Lung (tissue), 12 donors: ENCODE data around the gene PTBP3. TPM values are rescaled to one million over a fixed set of nuclear protein-coding genes. Genes with fewer than 3 reads are reported as not detected.
A peak's percentile ranks its signal among the peaks of the same experiment; 100 is the strongest.

Source experiments
- ATAC-seq: fragments of 200-7000 bp; cut with Tn5 transposase; one replicate; pipeline ENCODE4 v1.9.1; 2020; ENCODE audit warnings: moderate number of reproducible peaks; ENCODE audit not compliant: insufficient read depth, low FRiP score
- DNase-seq, 3 donors: peaks; one replicate each; pipeline ENCODE4 v3.0.0-alpha.2; 2013 to 2017
- H3K27ac ChIP-seq, 2 donors: one replicate each; pipeline ENCODE4 v1.5.1; 2013; ENCODE audit warnings: mild to moderate bottlenecking in 2 of 2, moderate library complexity in 2 of 2, control low read depth in 1 of 2, inconsistent platforms in 1 of 2, low read depth in 1 of 2, low read length in 1 of 2
- H3K27me3 ChIP-seq, 3 donors: one replicate each; pipeline ENCODE4 v1.5.1; 2013; ENCODE audit warnings: low read length in 2 of 3; ENCODE audit not compliant: control insufficient read depth in 3 of 3, insufficient read depth in 3 of 3
- H3K36me3 ChIP-seq, 4 donors: one replicate each; pipeline ENCODE4 v1.5.1; 2013; ENCODE audit warnings: low read length in 4 of 4, mild to moderate bottlenecking in 1 of 4, moderate library complexity in 1 of 4; ENCODE audit not compliant: control insufficient read depth in 4 of 4, insufficient read depth in 4 of 4
- H3K4me1 ChIP-seq, 5 donors: one replicate each; pipeline ENCODE4 v1.5.1; 2013; ENCODE audit warnings: low read length in 5 of 5, mild to moderate bottlenecking in 2 of 5, moderate library complexity in 1 of 5; ENCODE audit not compliant: control insufficient read depth in 5 of 5, insufficient read depth in 5 of 5
- H3K4me3 ChIP-seq: one replicate; pipeline ENCODE4 v1.5.1; 2013; ENCODE audit warnings: mild to moderate bottlenecking, control low read depth, moderate library complexity
- H3K9ac ChIP-seq, 2 donors: one replicate each; pipeline ENCODE4 v1.5.1; 2013; ENCODE audit warnings: low read length in 2 of 2, control low read depth in 1 of 2; ENCODE audit not compliant: insufficient read depth in 1 of 2
- H3K9me3 ChIP-seq, 4 donors: one replicate each; pipeline ENCODE4 v1.5.1; 2013; ENCODE audit warnings: low read length in 3 of 4, mild to moderate bottlenecking in 1 of 4, moderate library complexity in 1 of 4; ENCODE audit not compliant: control insufficient read depth in 4 of 4, insufficient read depth in 3 of 4
- CTCF ChIP-seq: IDR thresholded peaks from 2 replicates; pipeline ENCODE4 v1.5.1; 2012; ENCODE audit warnings: mild to moderate bottlenecking; ENCODE audit errors: control extremely low read depth, extremely low read depth
- WGBS, 2 donors: extraction: QIAGEN DNeasy Blood & Tissue Kit; methylation state at CpG; one replicate each; pipeline ENCODE4 v1.1.7; 2013; 5-methylcytosine and 5-hydroxymethylcytosine counted together
- polyA plus RNA-seq, 2 donors: library from polyadenylated mRNA; stranded (reverse); fragments of 200-250 nt; gene quantifications; one replicate each; pipeline ENCODE4 v1.2.1, GENCODE V29; 2013
- total RNA-seq, 2 donors: library from RNA; depleted of rRNA in 1 of 2; stranded (reverse); fragments of >200 nt in 1 of 2; gene quantifications; one replicate each; pipeline ENCODE4 v1.2.1, GENCODE V29; 2014 to 2021
- donor health status: control.
- donor health status: control.
- donor health status: Bipolar disorder and iron deficiency.
- donor health status: healthy.
- donor health status: DM: yes; HTN: yes; CAD: no.

The PTBP3 gene
- total and polyA plus RNA-seq, 4 donors = 12.4 to 75.1 (median 46.8) TPM

- Histone ChIP-seq H3K9ac (no peak overlapping the region), H3K27me3 (no peaks in the 10 kb centered on the region), H3K27ac (no peak overlapping the region), H3K36me3 (peaks cover 0 to 1% (median 0%) of the 10 kb centered on the region in 4 donors), H3K4me1 (no peaks in the 10 kb centered on the region), H3K9me3 (no peaks in the 10 kb centered on the region), H3K4me3 (no peak overlapping the region)
- ATAC-seq (no peak), DNase-seq (no peak)
- 57 to 98% methylated on average over 3 of the region's 3 CpGs for WGBS, 2 donors
- TF ChIP-seq CTCF = no peak
Measured at GRCh38 chr9:112239284-112239683, 94.1 kb downstream of the PTBP3 start.

DNA sequence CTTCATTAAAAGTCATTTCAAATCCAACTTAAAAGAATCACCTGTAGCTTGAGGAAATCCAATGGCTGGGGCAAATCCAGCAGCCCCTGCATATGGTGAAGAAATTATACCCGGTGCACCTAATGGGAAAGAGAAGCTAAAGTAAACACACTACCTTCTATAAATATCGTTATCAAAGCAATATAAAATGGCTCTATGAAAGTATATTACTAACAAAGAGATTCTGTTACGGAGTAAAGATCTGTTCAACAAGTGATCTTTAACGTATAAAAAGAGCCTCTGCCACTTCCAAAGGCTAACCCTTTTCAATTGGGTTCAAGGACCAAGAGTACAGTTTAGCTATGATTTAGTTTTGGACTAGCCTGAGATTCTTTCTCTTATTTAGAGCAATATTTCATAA, 98.6 kb downstream of the PTBP3 start:
- DNase-seq (no peak), ATAC-seq (no peak)
- no peaks in the 10 kb centered on the region for H3K27me3 ChIP-seq
- no peak overlapping the region for H3K9ac ChIP-seq
- WGBS, 2 donors = 71 to 85% methylated on average over 4 of the region's 4 CpGs
- TF ChIP-seq CTCF = no peak
- peaks cover 0 to 2% (median 0%) of the 10 kb centered on the region in 5 donors for H3K4me1 ChIP-seq
- H3K36me3 ChIP-seq = peaks cover 0 to 5% (median 1%) of the 10 kb centered on the region in 4 donors
- no peak overlapping the region for H3K27ac ChIP-seq
- no peak overlapping the region for H3K4me3 ChIP-seq
- no peaks in the 10 kb centered on the region for H3K9me3 ChIP-seq

DNA sequence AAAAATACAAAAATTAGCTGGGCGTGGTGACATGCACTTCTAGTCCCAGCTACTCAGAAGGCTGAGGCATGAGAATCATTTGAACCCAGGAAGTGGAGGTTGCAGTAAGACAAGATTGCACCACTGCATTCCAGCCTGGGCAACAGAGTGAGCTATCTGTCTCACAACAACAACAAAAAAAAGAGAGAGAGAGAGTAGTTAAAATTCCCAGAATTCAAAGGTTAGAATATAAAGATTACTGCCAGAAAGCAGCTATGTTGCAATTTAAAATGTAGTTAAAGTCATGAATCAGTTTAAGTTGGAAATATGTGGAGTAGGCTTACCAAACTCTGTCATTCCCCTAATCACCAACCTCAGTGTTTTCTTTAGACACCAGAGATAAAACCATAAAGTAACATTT, 99.7 kb downstream of the PTBP3 start:
- 73 to 79% methylated on average over 1 of the region's 1 CpG for WGBS, 2 donors
- H3K9me3 ChIP-seq = no peaks in the 10 kb centered on the region
- TF ChIP-seq CTCF = no peak
- peaks cover 0 to 2% (median 0%) of the 10 kb centered on the region in 5 donors for H3K4me1 ChIP-seq
- no peak for ATAC-seq
- no peaks in the 10 kb centered on the region for H3K27me3 ChIP-seq
- H3K27ac ChIP-seq = no peak overlapping the region
- peak; percentile 29 to 74 (median 62) for DNase-seq
- H3K36me3 ChIP-seq = peaks cover 0 to 5% (median 1%) of the 10 kb centered on the region in 4 donors
- H3K4me3 ChIP-seq = no peak overlapping the region
- H3K9ac ChIP-seq = no peak overlapping the region

DNA sequence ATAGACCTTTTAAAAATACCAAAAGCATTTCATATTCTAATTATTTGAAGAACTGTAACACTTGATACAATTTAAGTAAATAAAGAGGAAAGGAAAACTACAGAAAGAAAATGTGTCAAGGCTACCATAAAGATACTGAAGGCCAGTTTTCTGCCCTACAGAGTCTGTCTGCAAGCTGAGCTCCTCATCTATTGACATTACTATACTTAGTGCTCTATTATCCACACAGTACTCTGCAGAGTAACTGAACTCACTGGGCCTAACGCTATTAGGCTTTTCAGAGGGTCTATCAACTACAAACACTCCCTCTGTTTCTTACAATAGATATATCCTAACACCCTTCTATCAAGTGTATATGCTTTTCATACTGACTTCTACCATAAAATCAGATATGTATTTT, 101.2 kb downstream of the PTBP3 start:
- Histone ChIP-seq H3K4me1 (peaks cover 0 to 2% (median 0%) of the 10 kb centered on the region in 5 donors), H3K9ac (no peak overlapping the region), H3K27ac (no peak overlapping the region), H3K27me3 (no peaks in the 10 kb centered on the region), H3K9me3 (no peaks in the 10 kb centered on the region), H3K36me3 (peaks cover 2 to 13% (median 5%) of the 10 kb centered on the region in 4 donors), H3K4me3 (no peak overlapping the region)
- WGBS, 2 donors = 88 to 90% methylated on average over 1 of the region's 1 CpG
- TF ChIP-seq CTCF = no peak
- DNase-seq = no peak
- ATAC-seq = no peak
